Fibroblast of mammary gland (primary cell): ENCODE results near the gene ERAP2.
A peak's percentile ranks its signal among the peaks of the same experiment; 100 is the strongest.

Source experiments
- DNase-seq: peaks from one replicate; pipeline ENCODE4 v3.0.0-alpha.2; 2010; ENCODE audit warnings: low read depth
- H3K4me3 ChIP-seq: 2 replicates; pipeline ENCODE4 v1.5.1; 2011; ENCODE audit warnings: low read depth, mild to moderate bottlenecking, low read length, moderate library complexity; ENCODE audit not compliant: control insufficient read depth
- CTCF ChIP-seq: conservative IDR thresholded peaks from 2 replicates; pipeline ENCODE4 v1.5.1; 2011; ENCODE audit warnings: low read depth, low read length, inconsistent platforms; ENCODE audit not compliant: control insufficient read depth, insufficient read depth

Gene ERAP2

DNA sequence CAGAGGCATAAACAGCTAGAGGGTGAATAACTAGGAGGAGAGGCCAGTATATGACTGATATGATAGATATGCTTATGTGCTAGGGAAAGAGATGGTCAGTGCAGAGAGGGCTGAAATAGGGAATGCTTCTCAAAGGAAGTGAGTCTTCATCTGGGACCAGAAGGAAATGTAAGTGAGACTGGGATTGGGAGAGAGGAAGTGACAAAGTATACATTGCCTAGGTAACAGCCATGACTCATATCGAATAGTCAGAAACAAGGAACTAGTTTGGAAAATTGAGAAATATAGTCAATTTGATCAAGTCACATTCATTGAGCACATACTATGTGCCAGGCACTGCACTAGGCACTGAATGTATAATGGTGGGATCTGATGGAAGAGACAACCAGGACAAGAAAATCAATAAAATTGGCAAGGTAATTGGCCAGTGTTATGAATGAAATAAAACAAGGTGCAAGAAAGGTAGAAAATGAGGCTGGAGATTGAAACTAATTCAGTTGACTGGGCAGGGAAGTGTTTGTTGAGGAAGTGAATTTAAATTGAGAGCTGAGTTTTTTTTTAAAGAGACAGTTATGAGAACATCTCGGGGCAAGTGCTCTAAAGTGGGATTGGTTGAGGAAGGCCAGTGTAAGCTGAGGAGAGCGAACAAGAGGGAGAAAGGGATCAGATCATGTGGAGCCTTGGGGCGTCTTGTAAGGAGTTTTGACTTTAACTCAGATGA, 4.3 kb downstream of the ERAP2 start:
- DNase-seq = peak; percentile 84
- H3K4me3 ChIP-seq = no peak overlapping the region
- no peak for TF ChIP-seq CTCF

DNA sequence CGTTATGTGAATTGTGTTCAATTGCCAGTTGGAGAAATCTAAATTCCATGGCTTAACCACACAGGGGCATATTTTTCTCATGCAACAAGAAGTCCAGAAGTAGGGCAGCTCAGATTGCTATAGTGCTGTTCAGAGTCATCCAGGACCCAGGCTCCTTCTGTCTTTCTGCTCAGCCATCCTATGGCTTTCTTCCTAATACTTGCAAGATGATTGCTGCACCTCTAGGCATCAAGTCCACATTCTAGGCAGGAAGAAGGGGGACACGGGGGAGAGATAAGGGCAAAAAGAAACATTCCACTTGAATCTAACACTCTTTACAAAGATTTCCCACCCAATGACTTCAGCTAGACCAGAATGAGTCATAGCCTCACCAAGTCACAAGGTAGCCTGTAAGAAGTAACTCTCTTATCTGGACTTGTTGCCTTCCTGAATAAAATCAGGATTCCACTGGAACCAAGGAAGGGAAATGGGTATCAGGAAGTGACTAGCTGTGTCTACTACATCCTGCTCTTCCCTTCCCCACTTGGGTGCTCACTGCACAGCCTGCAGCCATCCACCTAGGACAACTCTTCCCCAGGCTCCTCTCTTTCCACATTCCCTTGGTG, 5.3 kb downstream of the ERAP2 start:
- no peak for TF ChIP-seq CTCF
- peak; percentile 69 for DNase-seq

DNA sequence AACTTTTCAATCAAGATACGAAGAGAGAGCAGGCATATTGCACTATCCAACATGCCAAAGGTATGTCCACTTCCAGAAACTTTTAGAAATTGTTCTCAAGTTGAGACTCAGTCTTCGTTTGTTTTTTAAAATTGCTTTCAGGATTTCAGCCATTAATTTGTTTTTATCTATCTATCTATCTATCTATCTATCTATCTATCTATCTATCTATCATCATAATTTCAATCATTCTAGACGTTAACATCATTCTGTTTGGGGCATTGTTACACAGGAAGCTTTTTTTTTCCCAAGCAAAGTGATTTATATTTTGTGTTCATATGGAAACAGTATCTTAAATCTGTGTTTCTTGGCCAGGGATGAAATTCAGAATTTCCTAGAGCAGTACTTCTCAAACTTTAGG, 7.6 kb downstream of the ERAP2 start:
- no peak overlapping the region for H3K4me3 ChIP-seq
- TF ChIP-seq CTCF = no peak
- no peak for DNase-seq

More for the DNA sequence above, 5.3 kb downstream of the ERAP2 start:
- no peak overlapping the region for H3K4me3 ChIP-seq

DNA sequence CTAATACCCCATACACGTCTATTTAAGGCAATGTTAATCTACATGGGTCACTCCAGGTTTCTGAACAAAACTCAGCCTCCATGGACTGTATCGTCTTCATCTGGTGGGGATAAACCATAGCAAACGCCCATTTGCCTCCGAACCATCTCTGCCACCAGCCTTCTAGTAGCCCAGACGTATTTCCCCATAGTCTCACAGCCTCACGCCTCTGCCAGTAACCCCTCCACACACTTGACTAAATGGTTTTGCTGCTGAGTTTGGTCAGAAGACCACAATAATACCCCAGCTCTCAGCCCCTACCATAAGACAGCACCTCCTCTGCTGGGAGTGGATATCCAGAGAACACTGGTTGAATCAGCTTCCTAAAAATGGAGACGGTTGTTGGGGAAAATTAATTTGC, 8.7 kb downstream of the ERAP2 start:
- no peak overlapping the region for H3K4me3 ChIP-seq
- TF ChIP-seq CTCF = no peak
- no peak for DNase-seq

DNA sequence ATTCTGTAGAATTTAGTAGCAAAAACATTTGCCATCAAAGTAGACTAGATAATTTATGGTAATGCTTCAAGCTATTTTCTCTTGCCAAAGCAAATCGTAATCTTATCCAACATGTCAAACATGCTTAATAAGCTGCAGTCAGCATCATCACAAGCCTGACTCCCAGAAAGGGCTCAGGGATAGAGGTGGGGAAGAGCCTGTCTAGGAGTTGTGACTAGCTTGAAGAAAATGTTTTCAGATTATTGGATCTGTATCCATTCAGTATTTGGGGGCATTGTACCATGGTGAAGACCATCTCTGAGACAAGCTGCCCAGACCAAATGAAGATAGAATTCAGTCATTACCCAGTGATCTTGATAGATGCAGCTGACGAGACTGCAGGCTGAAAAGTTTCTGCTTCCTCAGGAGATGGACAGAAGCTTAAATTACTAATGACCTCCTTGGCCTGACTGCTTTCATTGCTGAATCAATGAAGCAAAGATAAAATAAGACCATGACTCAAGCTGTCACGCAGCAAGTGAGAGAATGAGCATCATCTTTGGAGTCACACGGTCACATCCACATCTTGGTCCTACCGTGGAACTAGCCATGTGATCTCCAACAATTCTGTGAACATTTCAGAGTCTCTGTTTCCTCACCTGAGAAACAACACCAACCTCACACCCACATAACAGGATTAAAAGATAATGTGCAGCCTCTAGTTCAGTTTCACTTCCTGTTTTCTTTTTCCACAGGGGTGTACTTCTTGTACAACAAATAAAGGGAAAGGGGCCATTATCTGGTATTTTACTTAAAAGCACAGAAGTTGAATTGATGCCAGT, 9.4 kb downstream of the ERAP2 start:
- DNase-seq = no peak

More for the DNA sequence above, 9.4 kb downstream of the ERAP2 start:
- no peak overlapping the region for H3K4me3 ChIP-seq
- TF ChIP-seq CTCF = no peak
